Effector CD8-positive, alpha-beta T cell (primary cell): ENCODE results near the gene BPGM.
A peak's percentile ranks its signal among the peaks of the same experiment; 100 is the strongest.

ENCODE experiments used
- DNase-seq: peaks from one replicate; lab custom pipeline; 2025; lab: John Stamatoyannopoulos, UW
- total RNA-seq, 4 experiments: gene quantifications; one replicate each; lab custom pipeline; 2026; lab: John Stamatoyannopoulos, UW

Gene BPGM
- 36.9 to 62.0 (median 56.7) reads per million in 4 experiments for total RNA-seq

GRCh38 chr7:134646425-134647305 is at the start of gene BPGM:
BPGM (plus strand) TSS chr7:134646853; CDS start chr7:134661508, 14,655 bp downstream.
- DNase-seq = peak; percentile 94

GRCh38 chr7:134599371-134599770 is 47.3 kb upstream of the BPGM start:
- no peak for DNase-seq

GRCh38 chr7:134601459-134601858 is 45.2 kb upstream of the BPGM start:
- DNase-seq = no peak

- no peak for DNase-seq
These were observed 43.7 kb upstream of the BPGM start for GRCh38 chr7:134602881-134603451.

GRCh38 chr7:134605978-134606923 is 40.4 kb upstream of the BPGM start:
- DNase-seq = peak; percentile 42

- no peak for DNase-seq
These were observed 35.0 kb upstream of the BPGM start for GRCh38 chr7:134611611-134612151.

GRCh38 chr7:134612197-134612596 is 34.5 kb upstream of the BPGM start:
- DNase-seq = no peak

- DNase-seq = no peak
These were observed 32.9 kb upstream of the BPGM start for GRCh38 chr7:134613623-134614347.

GRCh38 chr7:134616611-134617010 is 30.0 kb upstream of the BPGM start:
- DNase-seq = no peak

- DNase-seq = no peak
These were observed 27.7 kb upstream of the BPGM start for GRCh38 chr7:134618756-134619530.

GRCh38 chr7:134619627-134620331 is 26.9 kb upstream of the BPGM start:
- DNase-seq = no peak

- no peak for DNase-seq
These were observed 24.2 kb upstream of the BPGM start for GRCh38 chr7:134622303-134622995.

GRCh38 chr7:134623193-134623592 is 23.5 kb upstream of the BPGM start:
- no peak for DNase-seq

- DNase-seq = no peak
These were observed 21.1 kb upstream of the BPGM start for GRCh38 chr7:134625550-134625949.

GRCh38 chr7:134627109-134627774 is 19.4 kb upstream of the BPGM start:
- DNase-seq = no peak

- DNase-seq = no peak
These were observed 18.9 kb upstream of the BPGM start for GRCh38 chr7:134627775-134628153.

GRCh38 chr7:134629445-134629844 is 17.2 kb upstream of the BPGM start:
- DNase-seq = no peak

- no peak for DNase-seq
These were observed 16.4 kb upstream of the BPGM start for GRCh38 chr7:134630237-134630636.

- DNase-seq = no peak
These were observed 15.8 kb upstream of the BPGM start for GRCh38 chr7:134630893-134631292.
